HCT116 (cell line): ENCODE results near the gene PAFAH1B1.

Experiments
- EZH2 ChIP-seq: fragments of 200-600 bp; sonication (generic); IDR thresholded peaks from 2 replicates; pipeline ENCODE4 v1.6.1; 2017; ENCODE audit warnings: antibody characterized with exemption, mixed run types
- EZH2phosphoT487 ChIP-seq: fragments of 200-600 bp; IDR thresholded peaks from 2 replicates; pipeline ENCODE4 v1.6.1; 2018; ENCODE audit warnings: antibody characterized with exemption, borderline replicate concordance
- FOSL1 ChIP-seq: IDR thresholded peaks from 2 replicates; pipeline ENCODE4 v1.6.1; 2012; ENCODE audit warnings: low read depth
- POLR2A ChIP-seq: IDR thresholded peaks from 2 replicates; pipeline ENCODE4 v1.7.0; 2011; ENCODE audit warnings: borderline replicate concordance; ENCODE audit not compliant: insufficient read depth, insufficient read length; ENCODE audit errors: extremely low read depth
- POLR2AphosphoS5 ChIP-seq: IDR thresholded peaks from 2 replicates; pipeline ENCODE4 v1.6.1; 2011; ENCODE audit warnings: mild to moderate bottlenecking, low read depth, low read length, moderate library complexity
- RAD21 ChIP-seq: IDR thresholded peaks from 2 replicates; pipeline ENCODE4 v1.6.1; 2012; ENCODE audit warnings: low read depth, mild to moderate bottlenecking
- SIN3A ChIP-seq: IDR thresholded peaks from 2 replicates; pipeline ENCODE4 v1.6.1; 2012; ENCODE audit warnings: low read depth
- SP1 ChIP-seq: IDR thresholded peaks from 2 replicates; pipeline ENCODE4 v1.6.1; 2012; ENCODE audit warnings: low read depth
- SRF ChIP-seq: IDR thresholded peaks from 2 replicates; pipeline ENCODE4 v1.6.1; 2012; ENCODE audit warnings: low read depth
- TF ChIP-seq, protein P1 (sequence below), 3 experiments: fragments of 200-600 bp in 1 of 3; sonication (generic) in 1 of 3; IDR thresholded peaks in 2 of 3; conservative IDR thresholded peaks in 1 of 3; 2 replicates each; pipeline ENCODE4 v1.5.1; 2012 to 2017; ENCODE audit warnings: low read depth in 2 of 3, low read length in 2 of 3, antibody characterized with exemption in 1 of 3, borderline replicate concordance in 1 of 3, control low read depth in 1 of 3, mild to moderate bottlenecking in 1 of 3, mixed read lengths in 1 of 3, mixed run types in 1 of 3, moderate library complexity in 1 of 3; ENCODE audit not compliant: insufficient read depth in 1 of 3
- TF ChIP-seq, protein P2 (sequence below): IDR thresholded peaks from 2 replicates; pipeline ENCODE4 v1.6.1; 2012
- TF ChIP-seq, protein P3 (sequence below): IDR thresholded peaks from 2 replicates; pipeline ENCODE4 v1.6.1; 2012; ENCODE audit warnings: low read depth
- TF ChIP-seq, protein P4 (sequence below): IDR thresholded peaks from 2 replicates; pipeline ENCODE4 v1.6.1; 2011; ENCODE audit warnings: mild to moderate bottlenecking, low read length, moderate library complexity; ENCODE audit not compliant: insufficient replicate concordance; ENCODE audit errors: extremely low read depth

DNA sequence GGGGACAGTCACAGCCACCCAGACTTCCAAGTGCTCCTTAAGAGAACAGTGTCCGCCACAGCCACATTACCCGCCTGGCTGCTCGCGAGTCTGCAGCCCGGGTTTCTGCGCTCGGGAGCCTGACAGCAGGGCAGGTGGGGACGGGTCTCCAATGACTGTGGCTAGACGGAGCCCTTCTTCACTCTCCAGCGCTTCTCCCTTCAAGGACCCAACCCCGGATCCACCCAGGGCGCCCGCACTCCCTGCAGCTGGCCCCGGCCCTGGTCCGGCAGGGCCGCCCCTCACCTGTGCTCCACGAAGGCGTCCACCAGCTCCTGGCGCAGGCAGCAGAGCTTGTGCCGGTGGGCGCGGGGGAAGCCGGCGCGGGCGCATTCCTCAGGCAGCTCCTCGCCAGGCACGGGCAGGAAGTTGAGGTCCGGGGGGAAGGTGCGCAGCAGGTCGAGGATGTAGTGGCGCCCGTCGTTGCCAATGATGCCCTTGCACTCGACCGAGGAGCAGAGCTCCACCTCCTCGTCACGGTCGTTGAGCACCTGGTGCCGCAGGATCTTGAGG is 104.2 kb downstream of the PAFAH1B1 start:
- TF ChIP-seq, protein P1, sequence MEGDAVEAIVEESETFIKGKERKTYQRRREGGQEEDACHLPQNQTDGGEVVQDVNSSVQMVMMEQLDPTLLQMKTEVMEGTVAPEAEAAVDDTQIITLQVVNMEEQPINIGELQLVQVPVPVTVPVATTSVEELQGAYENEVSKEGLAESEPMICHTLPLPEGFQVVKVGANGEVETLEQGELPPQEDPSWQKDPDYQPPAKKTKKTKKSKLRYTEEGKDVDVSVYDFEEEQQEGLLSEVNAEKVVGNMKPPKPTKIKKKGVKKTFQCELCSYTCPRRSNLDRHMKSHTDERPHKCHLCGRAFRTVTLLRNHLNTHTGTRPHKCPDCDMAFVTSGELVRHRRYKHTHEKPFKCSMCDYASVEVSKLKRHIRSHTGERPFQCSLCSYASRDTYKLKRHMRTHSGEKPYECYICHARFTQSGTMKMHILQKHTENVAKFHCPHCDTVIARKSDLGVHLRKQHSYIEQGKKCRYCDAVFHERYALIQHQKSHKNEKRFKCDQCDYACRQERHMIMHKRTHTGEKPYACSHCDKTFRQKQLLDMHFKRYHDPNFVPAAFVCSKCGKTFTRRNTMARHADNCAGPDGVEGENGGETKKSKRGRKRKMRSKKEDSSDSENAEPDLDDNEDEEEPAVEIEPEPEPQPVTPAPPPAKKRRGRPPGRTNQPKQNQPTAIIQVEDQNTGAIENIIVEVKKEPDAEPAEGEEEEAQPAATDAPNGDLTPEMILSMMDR (IDR thresholded peaks at IDR 0.05 in 2 of 3, conservative IDR thresholded peaks at IDR 0.05 in 1 of 3; ENCODE audit: borderline replicate concordance in 1 of 3, insufficient read depth in 1 of 3, low read depth in 2 of 3, low read length in 2 of 3) = no peak
- TF ChIP-seq, protein P2, sequence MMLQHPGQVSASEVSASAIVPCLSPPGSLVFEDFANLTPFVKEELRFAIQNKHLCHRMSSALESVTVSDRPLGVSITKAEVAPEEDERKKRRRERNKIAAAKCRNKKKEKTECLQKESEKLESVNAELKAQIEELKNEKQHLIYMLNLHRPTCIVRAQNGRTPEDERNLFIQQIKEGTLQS = no peak
- TF ChIP-seq SP1 (no peak), POLR2A (no peak), RAD21 (no peak), POLR2AphosphoS5 (no peak), SIN3A (no peak), FOSL1 (no peak), EZH2 (no peak), SRF (no peak), EZH2phosphoT487 (no peak)
- TF ChIP-seq, protein P3, sequence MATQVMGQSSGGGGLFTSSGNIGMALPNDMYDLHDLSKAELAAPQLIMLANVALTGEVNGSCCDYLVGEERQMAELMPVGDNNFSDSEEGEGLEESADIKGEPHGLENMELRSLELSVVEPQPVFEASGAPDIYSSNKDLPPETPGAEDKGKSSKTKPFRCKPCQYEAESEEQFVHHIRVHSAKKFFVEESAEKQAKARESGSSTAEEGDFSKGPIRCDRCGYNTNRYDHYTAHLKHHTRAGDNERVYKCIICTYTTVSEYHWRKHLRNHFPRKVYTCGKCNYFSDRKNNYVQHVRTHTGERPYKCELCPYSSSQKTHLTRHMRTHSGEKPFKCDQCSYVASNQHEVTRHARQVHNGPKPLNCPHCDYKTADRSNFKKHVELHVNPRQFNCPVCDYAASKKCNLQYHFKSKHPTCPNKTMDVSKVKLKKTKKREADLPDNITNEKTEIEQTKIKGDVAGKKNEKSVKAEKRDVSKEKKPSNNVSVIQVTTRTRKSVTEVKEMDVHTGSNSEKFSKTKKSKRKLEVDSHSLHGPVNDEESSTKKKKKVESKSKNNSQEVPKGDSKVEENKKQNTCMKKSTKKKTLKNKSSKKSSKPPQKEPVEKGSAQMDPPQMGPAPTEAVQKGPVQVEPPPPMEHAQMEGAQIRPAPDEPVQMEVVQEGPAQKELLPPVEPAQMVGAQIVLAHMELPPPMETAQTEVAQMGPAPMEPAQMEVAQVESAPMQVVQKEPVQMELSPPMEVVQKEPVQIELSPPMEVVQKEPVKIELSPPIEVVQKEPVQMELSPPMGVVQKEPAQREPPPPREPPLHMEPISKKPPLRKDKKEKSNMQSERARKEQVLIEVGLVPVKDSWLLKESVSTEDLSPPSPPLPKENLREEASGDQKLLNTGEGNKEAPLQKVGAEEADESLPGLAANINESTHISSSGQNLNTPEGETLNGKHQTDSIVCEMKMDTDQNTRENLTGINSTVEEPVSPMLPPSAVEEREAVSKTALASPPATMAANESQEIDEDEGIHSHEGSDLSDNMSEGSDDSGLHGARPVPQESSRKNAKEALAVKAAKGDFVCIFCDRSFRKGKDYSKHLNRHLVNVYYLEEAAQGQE = no peak
- TF ChIP-seq, protein P4, sequence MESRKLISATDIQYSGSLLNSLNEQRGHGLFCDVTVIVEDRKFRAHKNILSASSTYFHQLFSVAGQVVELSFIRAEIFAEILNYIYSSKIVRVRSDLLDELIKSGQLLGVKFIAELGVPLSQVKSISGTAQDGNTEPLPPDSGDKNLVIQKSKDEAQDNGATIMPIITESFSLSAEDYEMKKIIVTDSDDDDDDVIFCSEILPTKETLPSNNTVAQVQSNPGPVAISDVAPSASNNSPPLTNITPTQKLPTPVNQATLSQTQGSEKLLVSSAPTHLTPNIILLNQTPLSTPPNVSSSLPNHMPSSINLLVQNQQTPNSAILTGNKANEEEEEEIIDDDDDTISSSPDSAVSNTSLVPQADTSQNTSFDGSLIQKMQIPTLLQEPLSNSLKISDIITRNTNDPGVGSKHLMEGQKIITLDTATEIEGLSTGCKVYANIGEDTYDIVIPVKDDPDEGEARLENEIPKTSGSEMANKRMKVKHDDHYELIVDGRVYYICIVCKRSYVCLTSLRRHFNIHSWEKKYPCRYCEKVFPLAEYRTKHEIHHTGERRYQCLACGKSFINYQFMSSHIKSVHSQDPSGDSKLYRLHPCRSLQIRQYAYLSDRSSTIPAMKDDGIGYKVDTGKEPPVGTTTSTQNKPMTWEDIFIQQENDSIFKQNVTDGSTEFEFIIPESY = no peak
